Choroid plexus epithelial cell (primary cell): ENCODE data around the gene ITPRIPL2.
A peak's percentile ranks its signal among the peaks of the same experiment; 100 is the strongest.

Source experiments
- DNase-seq: peaks from one replicate; pipeline ENCODE4 v3.0.0-alpha.2; 2010; ENCODE audit warnings: low read depth
- H3K4me3 ChIP-seq: 2 replicates; pipeline ENCODE4 v1.5.1; 2011; ENCODE audit warnings: low read depth, mild to moderate bottlenecking, control low read depth, low read length, moderate library complexity
- TF ChIP-seq, protein P1 (sequence below): conservative IDR thresholded peaks from 2 replicates; pipeline ENCODE4 v1.5.1; 2011; ENCODE audit warnings: low read depth, mild to moderate bottlenecking, control low read depth, inconsistent platforms, low read length, moderate library complexity

ITPRIPL2 gene

GRCh38 chr16:19113577-19114358, at the start of gene ITPRIPL2:
Gene ITPRIPL2 (plus strand): TSS chr16:19113964. CDS start chr16:19114462, 498 bp downstream.
- TF ChIP-seq, protein P1, sequence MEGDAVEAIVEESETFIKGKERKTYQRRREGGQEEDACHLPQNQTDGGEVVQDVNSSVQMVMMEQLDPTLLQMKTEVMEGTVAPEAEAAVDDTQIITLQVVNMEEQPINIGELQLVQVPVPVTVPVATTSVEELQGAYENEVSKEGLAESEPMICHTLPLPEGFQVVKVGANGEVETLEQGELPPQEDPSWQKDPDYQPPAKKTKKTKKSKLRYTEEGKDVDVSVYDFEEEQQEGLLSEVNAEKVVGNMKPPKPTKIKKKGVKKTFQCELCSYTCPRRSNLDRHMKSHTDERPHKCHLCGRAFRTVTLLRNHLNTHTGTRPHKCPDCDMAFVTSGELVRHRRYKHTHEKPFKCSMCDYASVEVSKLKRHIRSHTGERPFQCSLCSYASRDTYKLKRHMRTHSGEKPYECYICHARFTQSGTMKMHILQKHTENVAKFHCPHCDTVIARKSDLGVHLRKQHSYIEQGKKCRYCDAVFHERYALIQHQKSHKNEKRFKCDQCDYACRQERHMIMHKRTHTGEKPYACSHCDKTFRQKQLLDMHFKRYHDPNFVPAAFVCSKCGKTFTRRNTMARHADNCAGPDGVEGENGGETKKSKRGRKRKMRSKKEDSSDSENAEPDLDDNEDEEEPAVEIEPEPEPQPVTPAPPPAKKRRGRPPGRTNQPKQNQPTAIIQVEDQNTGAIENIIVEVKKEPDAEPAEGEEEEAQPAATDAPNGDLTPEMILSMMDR, result no peak
- H3K4me3 ChIP-seq, result peak within 1 kb of the TSS; percentile 74
- DNase-seq, result peak; percentile 84

DNA sequence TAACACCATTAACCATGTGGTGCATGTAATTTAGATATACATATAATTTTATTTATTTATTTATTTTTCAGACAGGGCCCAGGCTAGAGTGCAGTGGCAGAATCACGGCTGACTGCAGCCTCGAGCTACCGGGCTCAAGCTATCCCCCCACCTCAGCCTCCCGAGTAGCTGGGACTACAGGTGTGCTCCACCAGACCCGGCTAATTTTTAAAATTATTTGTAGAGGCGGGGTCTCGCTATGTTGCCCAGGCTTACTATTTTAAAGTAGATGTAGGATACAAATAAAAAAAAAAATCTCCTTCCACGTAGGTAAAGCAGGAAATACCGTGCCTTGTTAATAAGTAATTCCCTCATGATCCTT, 46.8 kb upstream of the ITPRIPL2 start:
- H3K4me3 ChIP-seq, result peak overlapping the region; percentile 29
- no peak for DNase-seq
- TF ChIP-seq, protein P1, result no peak

DNA sequence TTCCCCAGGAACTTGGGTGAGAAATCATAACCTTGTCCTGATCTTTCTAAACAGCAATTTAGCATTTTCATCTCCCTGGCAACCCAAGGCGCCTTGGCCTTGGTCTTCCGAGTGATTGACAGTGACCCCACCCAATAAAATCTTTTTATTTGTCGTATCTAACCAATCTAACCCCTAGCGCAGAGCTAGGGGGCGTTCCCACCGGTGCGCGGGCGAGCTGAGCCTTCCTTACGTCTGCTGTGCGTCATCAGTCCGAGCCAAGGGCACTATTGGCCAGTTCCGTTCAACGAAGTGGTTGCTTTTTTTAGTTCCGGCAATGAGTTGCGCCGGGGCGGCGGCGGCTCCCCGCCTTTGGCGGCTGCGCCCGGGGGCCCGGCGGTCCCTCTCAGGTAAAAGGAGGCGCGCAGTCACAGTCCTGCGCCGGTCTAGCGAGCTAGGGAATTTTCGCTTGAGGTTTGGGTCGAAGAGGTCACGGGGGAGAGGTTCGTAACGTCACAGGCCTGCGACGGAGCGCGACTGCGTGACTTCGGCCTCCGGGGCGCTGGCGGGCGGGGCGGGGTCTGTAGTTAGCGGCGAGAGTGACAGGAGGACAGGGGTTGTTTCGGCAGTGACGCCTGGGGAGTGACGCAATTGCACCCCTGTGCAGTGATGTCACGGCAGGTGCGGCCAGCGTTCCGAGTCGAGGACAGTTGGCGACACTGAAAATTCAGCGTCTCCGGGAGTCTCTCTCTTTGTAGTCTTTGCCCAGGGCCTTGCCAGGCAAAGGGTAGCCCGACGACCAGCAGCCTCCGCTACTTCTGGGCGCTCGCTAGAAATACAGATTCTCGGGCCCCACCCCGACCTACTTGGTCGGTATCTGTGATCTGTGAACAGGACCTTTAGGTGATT, 46.2 kb upstream of the ITPRIPL2 start, which contains the start of gene COQ7:
Gene COQ7, plus strand, starts transcription at position 266 of the 888 bp plus-strand sequence. Its CDS starts 51 bp downstream, at position 317.
- peak within 1 kb of the TSS; percentile 72 for H3K4me3 ChIP-seq
- DNase-seq, result peak; percentile 100
- TF ChIP-seq, protein P1, result no peak

- TF ChIP-seq, protein P1, result no peak
- peak overlapping the region; percentile 72 for H3K4me3 ChIP-seq
- DNase-seq, result no peak
Observed at GRCh38 chr16:19068237-19068815, 45.4 kb upstream of the ITPRIPL2 start.

- DNase-seq, result peak; percentile 75
- no peak overlapping the region for H3K4me3 ChIP-seq
- TF ChIP-seq, protein P1, result peak; percentile 87
Observed at GRCh38 chr16:19071811-19072777, 41.7 kb upstream of the ITPRIPL2 start.

- DNase-seq, result no peak
- no peak overlapping the region for H3K4me3 ChIP-seq
- TF ChIP-seq, protein P1, result no peak
Observed at GRCh38 chr16:19073344-19073743, 40.4 kb upstream of the ITPRIPL2 start.
